Measurements from ENCODE around the gene FIG4. TPM values are rescaled to one million over a fixed set of nuclear protein-coding genes. Genes with fewer than 3 reads are reported as not detected.

FIG4 gene
- total RNA-seq, 1 experiment from 2014 or later, result 21.3 TPM

- TF ChIP-seq NR1H2 (CRISPR knock-in tag; IDR thresholded peaks at IDR 0.05) (no peak), RELA (CRISPR knock-in tag; IDR thresholded peaks at IDR 0.05; ENCODE audit: borderline replicate concordance) (no peak)
Observed at GRCh38 chr6:109747221-109747620, 56.1 kb downstream of the FIG4 start (continued).

GRCh38 chr6:109759098-109759955 lies 68.2 kb downstream of the FIG4 start:
- ChIA-PET POLR2A (no interaction called here), CTCF (interaction anchor here (1.6 kb wide), 1 partner anchor 24 kb away, joined by 4 read pairs; no protein-coding TSS in a partner anchor)
- Mint-ChIP-seq H3K27ac (no peak overlapping the region), H3K27me3 (ENCODE audit: low read depth) (no peaks in the 10 kb centered on the region), H3K4me3 (no peak overlapping the region), H3K36me3 (peaks cover 43% of the 10 kb centered on the region), H3K4me1 (no peaks in the 10 kb centered on the region), H3K9me3 (peaks cover 40% of the 10 kb centered on the region)
- ATAC-seq (no peak), DNase-seq (ENCODE audit: low spot score) (no peak)
- no peak for TF ChIP-seq STAT6 (CRISPR knock-in tag; conservative IDR thresholded peaks at IDR 0.05; ENCODE audit: low read depth)
- no peak for TF ChIP-seq ERG (CRISPR knock-in tag; IDR thresholded peaks at IDR 0.05)
- TF ChIP-seq EMX1 (CRISPR knock-in tag; IDR thresholded peaks at IDR 0.05), result no peak
- TF ChIP-seq ESRRA (CRISPR knock-in tag; IDR thresholded peaks at IDR 0.05; ENCODE audit: borderline replicate concordance), result no peak
- no peak for TF ChIP-seq SMAD4 (CRISPR knock-in tag; IDR thresholded peaks at IDR 0.05)
- TF ChIP-seq ZMAT4 (CRISPR knock-in tag; IDR thresholded peaks at IDR 0.05), result no peak
- TF ChIP-seq NFYB (CRISPR knock-in tag; conservative IDR thresholded peaks at IDR 0.05; ENCODE audit: low read depth), result no peak
- no peak for TF ChIP-seq HMGXB4 (CRISPR knock-in tag; IDR thresholded peaks at IDR 0.05)
- no peak for TF ChIP-seq E2F5 (CRISPR knock-in tag; IDR thresholded peaks at IDR 0.05)
- TF ChIP-seq CREB1 (CRISPR knock-in tag; IDR thresholded peaks at IDR 0.05), result no peak
- no peak for TF ChIP-seq ZNF219 (CRISPR knock-in tag; IDR thresholded peaks at IDR 0.05; ENCODE audit: borderline replicate concordance)
- no peak for TF ChIP-seq ELF4 (CRISPR knock-in tag; IDR thresholded peaks at IDR 0.05; ENCODE audit: low read depth)
- no peak for TF ChIP-seq ZNF317 (CRISPR knock-in tag; IDR thresholded peaks at IDR 0.05; ENCODE audit: borderline replicate concordance, low read depth)
- no peak for TF ChIP-seq JAZF1 (CRISPR knock-in tag; IDR thresholded peaks at IDR 0.05)
- TF ChIP-seq PRRX2 (CRISPR knock-in tag; IDR thresholded peaks at IDR 0.05), result no peak
- TF ChIP-seq ZNF423 (CRISPR knock-in tag; IDR thresholded peaks at IDR 0.05), result no peak
- TF ChIP-seq TEAD4 (CRISPR knock-in tag; IDR thresholded peaks at IDR 0.05), result no peak
- no peak for TF ChIP-seq MAX (CRISPR knock-in tag; IDR thresholded peaks at IDR 0.05)

All from WTC11 (cell line).